ENCODE data around the gene WWC2.
"Not testable (repeated sequence)": the region's sequence is repeated elsewhere in the genome, so short reads cannot be mapped to it uniquely, and the experiment has no call there.

The WWC2 gene

DNA sequence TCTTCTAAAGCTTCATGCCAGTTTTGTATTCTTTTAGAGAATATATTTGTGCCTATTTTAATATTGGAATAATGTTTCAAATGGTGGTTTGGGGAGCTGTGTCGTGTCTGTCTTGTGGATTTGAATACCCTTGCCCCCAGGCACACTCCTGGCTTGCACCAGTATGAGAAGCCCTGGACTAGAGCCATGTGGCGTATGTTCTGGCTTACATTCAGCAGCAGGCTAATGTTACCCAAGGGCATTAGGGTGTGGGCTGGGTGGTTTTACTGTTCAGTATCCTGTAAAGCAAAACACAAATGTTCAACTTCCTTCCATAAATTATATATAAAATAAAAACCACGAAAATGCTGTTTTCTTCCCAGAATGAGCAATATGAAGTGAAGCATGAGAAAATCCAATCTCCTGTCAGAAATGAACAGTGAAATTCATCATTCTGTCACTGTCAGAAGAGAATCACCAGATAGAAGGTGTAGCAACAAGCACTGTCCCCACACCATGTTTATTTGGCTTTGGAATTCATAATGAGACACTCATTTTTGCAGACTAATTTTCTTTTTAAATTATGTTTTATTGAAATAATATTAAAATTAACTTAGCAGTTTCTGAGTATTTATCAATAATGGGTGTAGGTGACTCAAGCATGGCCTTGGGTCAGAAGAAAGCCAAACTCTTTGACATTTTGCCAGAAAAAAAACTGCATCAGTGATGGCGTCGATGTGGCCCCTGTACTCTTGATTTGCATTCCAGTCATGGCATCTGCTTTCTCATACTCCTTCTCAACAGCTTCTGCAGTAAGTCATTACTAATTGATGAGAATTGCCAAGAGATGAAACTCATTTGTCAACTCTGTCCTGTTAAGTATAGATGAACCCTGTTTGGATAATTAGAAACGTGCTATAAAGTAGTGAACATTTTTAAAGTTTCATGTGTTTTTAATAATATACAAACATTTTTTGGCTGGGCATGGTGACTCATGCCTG, 43.8 kb downstream of the WWC2 start:
- no peak for DNase-seq (ENCODE audit: low spot score)

DNA sequence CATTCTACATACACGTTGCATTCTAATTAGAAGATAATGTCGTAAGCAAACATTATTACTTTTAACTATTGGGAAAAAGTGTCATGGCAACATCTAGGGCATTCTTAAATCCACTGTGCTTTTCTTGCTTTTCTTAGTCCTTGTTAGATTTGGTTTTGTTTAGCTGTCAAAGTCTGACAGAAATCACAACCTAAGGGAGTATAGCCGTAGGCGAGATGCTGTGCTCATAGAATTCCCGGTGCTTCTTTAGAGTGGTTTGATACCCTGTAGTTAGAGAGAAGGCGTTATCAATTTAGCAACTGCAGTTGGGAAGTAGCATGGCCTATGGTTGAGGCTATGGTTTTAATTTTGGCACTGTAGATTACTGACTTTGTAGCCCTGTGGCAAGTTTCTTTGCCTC, 45.7 kb downstream of the WWC2 start:
- no peak for DNase-seq (ENCODE audit: low spot score)

DNA sequence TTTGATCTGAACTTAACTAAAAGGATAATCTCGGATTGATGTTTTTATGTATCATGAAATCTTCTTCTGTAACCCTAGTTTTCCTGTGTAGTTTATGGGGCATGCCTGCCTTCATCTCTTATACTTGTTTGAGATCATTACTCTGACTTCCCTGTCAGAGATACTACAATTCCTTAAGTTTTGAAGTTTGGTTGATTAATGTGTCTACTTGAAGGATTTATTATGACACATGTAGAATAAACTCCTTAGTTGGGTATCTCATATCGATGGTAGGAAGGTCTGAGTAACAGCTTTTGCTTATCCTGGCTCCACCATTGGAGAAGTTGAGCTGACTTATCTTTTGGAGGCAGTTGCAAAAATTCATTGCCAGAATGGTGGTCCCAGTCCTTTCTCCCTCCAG, 46.7 kb downstream of the WWC2 start:
- DNase-seq (ENCODE audit: low spot score) = no peak

DNA sequence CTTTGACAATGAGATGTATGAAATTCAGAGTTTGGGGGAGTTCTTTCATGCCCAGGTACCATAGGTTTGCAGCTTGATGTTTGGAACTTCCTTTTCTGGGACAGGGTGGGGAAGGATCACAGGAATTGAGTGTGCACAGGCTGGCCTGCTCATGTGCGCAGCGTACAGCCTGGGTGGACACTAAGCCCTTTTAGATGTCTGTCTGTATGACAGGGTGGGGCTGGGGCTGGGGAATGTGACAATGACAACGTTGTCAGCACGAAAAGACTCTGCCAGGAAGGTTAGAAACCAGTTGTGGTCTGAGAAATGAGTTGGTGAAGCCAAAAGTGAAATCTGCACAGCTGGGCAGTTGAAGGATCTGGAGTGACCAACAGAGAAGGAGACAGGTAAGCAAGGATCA, 47.4 kb downstream of the WWC2 start:
- DNase-seq (ENCODE audit: low spot score) = no peak

DNA sequence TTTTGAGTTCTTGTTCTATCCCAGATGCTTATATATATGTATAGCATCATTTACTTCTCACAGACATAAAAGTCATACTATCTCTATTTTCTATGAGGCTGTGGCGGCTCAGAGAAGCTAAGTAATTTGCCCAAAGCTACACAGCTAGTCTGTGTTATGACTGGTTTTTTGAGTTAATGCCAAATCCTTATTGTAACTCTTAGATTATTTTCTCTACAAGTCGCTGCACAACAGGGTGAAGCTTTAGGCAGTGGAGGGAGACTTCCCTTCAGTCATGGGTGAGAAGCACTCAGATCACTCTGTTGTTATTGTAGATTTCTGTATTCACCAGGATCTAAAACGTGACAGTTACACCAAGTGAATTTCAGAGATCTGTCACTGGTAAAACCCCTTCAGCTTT, 48.1 kb downstream of the WWC2 start:
- DNase-seq (ENCODE audit: low spot score) = no peak

DNA sequence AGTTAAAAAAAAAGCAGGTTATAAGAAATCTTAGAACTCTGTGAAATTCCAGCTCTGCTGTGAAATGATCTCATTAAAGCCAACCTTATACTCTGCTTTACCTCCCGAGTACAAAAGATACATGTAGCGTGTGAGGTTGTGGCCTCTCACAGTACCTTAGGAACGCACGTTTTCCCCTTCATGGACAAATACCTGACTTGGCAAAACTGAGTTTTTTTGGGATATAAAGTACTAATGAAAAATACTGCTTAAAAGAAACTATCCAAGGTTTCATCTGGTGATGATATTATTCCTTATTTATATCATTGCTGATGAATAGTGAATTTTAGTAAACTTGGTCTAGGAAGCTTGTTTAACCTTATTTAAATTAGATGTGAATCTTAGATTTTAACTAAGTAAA, 48.9 kb downstream of the WWC2 start:
- no peak for DNase-seq (ENCODE audit: low spot score)

DNA sequence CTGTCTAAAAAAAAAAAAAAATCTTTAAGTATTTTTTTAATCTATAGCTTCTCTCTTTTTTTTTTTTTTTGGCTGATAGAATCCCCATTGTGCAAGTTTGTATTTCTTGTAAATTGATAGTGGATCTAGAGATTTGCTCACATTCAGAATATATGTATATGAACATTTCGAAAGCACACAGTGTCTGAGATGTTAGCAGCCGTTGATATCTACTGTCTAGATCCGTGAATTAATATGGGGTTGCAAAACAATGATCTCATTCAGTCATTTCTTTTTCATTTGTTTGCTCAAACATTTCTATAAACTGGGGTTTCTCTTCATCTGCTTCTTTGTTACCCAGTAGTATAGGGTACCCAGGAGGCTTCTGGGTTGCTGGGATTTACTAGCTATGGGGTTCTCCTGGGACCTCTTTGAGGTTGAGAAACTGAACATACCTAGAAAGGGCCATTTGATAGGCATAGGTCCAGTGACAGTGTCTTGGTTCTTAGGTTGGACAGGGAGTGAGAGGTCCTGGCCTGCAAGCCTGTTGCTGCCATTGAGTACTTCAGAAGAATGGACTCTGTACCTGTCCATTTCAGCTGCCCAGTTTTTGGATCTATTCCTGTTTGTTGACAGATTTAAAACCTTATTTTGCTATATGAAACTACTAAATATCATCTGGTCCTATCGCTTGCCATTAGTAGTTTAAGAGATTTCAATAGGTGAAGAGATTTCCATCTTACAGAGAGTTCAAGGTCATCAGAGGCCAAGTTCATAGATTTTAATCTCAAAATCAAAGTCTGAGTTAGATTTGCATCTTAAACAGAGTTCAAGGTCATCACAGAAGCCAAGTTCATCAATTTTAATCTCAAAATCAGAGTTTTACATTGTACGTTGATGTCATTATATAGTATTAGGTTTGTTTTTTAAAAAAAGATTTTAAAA, 50.8 kb downstream of the WWC2 start:
- no peak for DNase-seq (ENCODE audit: low spot score)

DNA sequence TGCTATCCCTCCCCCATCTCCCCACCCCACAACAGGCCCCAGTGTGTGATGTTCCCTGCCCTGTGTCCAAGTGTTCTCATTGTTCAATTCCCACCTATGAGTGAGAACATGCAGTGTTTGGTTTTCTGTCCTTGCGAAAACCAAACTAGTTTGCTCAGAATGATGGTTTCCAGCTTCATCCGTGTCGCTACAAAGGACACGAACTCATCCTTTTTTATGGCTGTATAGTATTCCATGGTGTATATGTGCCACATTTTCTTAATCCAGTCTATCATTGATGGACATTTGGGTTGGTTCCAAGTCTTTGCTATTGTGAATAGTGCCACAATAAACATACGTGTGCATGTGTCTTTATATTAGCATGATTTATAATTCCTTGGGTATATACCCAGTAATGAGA, 51.6 kb downstream of the WWC2 start:
- not testable (repeated sequence) for DNase-seq (ENCODE audit: low spot score)

DNA sequence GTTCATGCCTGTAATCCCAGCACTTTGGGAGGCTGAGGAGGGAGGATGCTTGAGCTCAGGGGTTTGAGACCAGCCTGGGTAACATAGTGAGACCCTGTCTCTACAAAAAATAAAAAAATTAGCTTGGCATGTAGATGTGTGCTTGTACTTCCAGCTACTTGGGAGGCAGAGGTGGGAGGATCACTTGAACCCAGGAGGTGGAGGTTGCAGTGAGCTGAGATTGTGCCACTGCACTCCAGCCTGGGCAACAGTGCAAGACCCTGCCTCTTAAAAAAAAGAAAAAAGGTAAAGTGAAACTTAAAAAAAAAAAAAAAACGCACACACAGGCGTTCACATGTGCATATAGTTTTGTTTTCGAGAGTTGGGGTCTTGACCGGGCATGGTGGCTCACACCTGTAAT, 53.2 kb downstream of the WWC2 start:
- DNase-seq (ENCODE audit: low spot score) = not testable (repeated sequence)

DNA sequence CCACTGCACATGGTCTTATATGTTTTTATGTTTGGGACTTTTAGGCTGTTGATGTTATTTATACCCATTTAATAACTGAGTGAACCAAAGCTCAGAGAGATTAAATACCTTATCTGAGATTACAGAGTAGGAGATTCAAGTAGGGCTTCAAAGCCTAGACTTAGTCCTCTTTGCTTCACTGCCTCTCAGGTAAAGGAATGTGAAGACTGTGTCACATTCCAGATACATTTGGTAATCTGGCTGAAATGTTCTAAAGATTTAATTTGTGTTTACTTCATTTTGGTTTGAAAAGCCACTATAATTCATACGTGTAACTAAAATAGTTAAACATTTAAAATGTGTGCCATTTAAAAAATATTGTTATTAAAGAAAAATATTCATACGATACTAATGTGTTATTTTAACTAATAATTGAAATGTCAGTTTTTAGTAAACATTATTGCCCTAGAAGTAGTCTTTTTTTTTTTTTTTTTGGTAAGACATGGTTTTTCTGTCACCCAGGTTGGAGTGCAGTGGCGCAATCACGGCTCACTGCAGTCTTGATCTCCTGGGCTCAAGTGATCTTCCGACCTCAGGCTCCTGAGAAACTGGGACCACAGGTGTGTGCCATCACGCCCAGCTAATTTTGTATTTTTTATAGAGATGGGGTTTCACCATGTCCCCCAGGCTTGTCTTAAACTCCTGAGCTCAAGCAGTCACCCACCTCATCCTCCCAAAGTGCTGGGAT, 54.3 kb downstream of the WWC2 start:
- no peak for DNase-seq (ENCODE audit: low spot score)

DNA sequence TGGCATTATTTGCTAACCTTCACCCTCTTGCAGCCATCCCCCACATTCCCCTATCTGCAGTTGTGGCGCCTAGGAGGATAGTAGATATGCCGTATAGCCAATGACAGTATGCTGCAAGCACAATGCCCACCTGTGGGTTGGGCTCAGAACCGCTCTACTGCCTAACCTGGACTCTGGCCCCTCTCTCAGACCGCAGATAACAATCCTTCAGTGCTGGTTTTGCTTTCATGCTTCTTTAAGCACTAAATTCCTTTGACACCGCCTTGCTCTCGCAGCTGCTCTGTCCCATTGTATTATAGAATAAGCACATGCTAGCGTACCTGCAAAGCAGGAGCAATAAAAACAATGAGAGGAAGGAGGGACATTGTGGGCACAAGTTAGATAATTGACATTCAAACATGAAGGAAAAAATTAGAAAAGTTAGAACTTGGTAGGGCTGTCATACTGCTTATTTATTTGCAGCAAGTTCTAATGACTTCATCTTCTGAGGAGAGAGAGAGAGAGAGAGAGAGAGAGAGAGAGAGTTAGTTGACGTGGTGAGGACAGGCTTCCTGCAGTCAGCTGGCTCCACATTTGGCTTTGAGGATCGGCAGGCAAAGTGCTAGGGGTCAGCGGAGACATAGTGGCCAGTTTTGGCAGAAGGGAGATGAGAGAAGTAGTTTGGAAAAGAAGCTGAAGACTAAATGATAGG, 55.8 kb downstream of the WWC2 start:
- DNase-seq (ENCODE audit: low spot score) = no peak

DNA sequence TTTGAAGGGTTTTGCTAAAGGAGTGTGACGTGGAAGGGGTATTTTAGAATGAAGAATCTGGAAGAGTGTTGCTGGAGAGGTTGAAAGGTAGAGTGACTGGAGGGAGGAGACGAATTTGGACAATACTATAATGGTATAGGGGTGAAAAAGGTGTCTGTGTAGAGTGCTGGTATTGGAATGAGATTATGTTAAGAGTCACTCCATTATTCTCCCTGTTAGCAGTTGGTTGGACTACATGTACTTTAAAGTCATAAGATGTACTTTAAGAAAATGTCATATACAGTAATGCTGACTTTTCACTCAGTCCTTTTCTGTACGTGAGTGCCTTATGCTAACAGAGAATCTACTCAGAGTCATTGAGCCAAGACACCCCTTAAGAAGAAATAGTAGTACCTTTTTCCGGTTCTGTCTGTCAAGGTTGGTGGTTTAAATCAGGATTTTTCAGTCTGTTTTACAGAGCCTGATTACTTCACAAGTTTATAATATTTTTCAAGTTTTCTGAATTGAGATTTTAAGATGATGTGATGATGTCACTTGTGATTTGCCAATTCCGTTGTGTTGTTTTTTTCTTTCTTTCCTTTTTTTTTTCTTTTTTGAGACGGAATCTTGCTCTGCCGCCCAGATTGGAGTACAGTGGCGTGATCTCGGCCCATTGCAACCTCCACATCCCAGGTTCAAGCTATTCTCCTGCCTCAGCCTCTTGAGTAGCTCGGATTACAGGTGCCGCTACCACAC, 56.6 kb downstream of the WWC2 start:
- DNase-seq (ENCODE audit: low spot score) = no peak

DNA sequence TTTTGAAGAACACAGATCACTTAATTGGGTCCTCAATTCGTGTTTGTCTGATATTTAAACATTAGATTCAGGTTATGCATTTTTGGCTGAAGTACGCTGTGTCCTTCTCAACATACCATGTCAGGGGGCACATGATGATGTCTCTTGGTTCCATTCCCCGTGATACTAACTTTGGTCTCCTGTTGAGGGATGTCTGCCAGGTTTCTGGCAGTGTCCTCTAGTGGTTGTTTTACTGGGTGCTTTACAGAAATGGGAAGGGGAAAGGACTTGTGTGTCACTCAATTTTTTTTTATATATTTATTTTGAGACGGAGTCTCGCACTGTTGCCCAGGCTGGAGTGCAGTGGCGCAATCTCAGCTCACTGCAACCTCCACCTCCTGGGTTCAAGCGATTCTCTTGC, 58.2 kb downstream of the WWC2 start:
- DNase-seq (ENCODE audit: low spot score) = no peak

DNA sequence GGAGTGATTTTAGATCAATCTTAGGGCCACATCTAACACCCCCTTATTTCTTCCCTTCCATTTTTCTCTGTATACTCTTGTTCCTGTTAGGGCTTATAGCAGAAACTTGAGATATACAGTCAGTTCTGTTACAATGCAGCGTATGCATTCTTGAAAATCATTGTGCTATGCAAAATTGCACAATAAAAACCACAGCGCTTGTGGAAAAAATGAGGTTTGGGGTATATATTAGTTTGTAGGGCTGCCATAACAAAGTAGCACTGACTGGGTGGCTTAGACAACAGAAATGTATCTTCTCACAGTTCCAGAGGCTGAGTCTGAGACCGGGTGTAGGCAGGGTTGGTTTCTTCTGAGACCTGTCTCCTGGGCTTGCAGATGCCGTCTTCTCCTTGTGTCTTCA, 59.0 kb downstream of the WWC2 start:
- no peak for DNase-seq (ENCODE audit: low spot score)

DNA sequence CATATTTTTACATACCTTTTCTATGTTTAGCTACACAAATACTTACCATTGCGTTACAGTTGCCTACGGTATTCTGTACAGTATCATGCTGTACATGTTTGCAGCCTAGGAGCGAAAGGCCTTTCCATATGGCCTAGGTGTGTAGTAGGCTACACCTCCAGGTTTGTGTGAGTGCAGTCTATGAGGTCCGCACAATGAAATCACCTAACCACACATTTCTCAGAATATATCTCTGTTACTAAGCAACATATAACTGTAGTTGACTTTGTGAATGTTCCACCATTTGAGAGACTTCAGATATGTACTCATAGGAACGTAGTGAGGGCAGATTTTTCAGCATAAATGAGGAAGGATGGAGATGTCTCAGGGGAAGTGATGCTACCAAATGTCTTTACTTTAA, 62.6 kb downstream of the WWC2 start:
- DNase-seq (ENCODE audit: low spot score) = no peak

DNA sequence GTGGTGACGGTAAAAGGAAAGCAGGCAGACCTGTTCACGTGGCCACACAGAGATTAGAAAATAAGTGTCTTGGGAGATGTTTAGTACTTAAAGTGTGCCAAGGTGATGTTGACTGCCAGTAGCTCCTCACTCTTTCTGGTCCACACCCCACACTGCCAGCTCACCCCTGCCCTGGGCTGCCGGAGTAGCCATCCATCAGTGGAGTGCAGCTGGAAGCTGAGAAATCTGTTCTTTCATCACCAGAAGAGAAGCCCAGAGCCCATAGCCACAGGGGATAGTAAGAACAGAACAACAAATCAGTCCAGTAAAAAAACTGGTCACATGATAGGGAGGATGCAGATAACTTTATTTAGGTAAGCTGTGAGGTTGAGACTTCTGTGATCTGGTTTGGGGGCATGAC, 64.1 kb downstream of the WWC2 start:
- DNase-seq (ENCODE audit: low spot score) = no peak

DNA sequence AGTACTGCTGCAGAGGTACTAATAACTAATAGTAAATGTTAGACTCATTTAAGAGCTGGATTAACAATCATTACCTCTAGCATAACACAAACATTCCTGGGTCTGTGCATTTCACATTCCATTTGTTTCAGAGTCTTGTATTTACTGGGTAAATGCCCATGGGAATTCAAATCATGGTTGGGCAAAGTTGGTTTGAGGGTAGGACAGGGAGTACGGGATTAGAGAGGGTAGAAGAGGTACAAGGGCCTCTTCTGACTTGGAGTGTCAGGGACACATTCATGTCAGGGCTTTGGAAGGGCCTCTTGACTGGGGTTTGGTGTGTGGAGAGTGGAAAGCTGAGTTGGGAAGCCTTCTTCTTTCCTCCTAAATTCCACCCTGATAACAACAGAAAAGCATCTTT, 65.9 kb downstream of the WWC2 start:
- no peak for DNase-seq (ENCODE audit: low spot score)

DNA sequence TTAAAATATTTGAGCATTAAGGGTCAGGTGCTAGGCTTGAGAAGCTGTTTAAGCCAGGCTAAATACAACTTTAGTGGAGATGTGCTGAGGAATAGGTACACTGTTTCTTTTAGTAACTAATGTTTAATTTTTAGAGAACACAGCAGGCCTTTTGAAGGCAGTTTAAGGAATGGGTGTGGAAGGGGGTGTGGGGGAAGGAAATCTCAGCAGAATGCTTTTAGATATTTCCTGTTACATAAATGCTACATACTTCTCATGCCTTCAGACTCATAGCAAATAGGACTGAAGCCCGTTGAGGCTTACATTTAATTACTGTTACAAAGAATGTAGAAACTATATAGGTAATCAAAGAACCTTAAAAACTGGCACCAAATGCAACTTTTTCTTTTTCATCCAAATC, 66.3 kb downstream of the WWC2 start:
- DNase-seq (ENCODE audit: low spot score) = no peak

DNA sequence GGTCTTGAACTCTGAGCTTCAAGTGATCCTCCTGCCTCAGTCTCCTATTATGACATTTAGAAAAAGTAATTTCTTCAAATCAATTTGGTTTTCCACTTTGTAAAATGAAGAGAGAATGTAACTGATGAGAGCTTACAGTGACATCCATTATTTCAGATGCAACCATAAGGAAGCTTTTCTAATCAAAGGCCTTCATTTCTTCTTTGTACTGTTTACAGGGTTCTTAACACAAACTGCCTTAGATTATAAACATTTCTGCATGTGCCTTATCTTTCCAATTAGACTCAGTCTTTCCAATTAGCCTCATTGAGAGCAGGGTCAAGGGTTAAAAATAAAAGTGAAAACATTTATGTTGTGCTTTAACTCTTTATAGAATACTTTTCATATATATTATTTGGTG, 71.8 kb downstream of the WWC2 start:
- no peak for DNase-seq (ENCODE audit: low spot score)

DNA sequence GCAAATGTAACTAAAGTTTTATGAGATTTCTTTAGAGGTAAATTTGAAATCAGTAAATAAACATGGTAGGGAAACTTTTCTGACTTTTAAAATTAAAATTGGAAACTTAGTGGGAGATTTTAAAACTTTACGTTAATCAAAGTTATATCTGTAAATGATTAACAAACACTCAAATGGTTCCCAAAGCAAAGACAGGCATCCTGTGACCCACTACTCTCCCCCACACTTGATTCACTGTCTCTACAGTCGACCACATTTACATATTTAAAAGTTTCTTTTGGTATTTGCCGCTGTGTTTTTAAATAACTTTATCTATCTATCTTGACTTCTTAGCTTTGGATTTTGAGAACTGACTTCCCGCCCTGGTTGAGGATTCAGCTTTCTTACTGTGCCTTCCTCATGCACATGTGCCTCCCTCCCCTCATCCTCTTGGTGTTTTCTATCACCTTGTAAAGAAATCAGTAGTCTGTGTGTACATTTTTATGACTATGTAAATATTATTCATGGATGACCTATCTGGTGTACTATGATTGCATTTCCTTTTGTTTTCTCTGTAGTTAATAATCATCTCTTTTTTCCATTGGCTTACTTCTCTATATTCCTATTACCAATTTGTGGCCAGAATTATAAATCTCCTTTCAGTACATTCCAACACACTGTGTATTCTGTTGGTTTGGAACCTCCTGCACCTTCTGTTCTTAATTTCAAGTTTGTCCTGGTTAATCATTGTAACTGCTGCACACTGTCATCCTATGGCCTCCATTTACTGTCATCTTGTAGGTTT, 72.6 kb downstream of the WWC2 start:
- no peak for DNase-seq (ENCODE audit: low spot score)
